UCSD-AML1 (cell line): ENCODE measurements around the gene MRPS14.
A peak's percentile ranks its signal among the peaks of the same experiment; 100 is the strongest.
"Not testable (repeated sequence)": the region's sequence is repeated elsewhere in the genome, so short reads cannot be mapped to it uniquely, and the experiment has no call there.

Experiments
- DNase-seq: peaks from one replicate; lab custom pipeline; 2025; ENCODE audit not compliant: unreplicated experiment; lab: John Stamatoyannopoulos, UW

The MRPS14 gene

DNA sequence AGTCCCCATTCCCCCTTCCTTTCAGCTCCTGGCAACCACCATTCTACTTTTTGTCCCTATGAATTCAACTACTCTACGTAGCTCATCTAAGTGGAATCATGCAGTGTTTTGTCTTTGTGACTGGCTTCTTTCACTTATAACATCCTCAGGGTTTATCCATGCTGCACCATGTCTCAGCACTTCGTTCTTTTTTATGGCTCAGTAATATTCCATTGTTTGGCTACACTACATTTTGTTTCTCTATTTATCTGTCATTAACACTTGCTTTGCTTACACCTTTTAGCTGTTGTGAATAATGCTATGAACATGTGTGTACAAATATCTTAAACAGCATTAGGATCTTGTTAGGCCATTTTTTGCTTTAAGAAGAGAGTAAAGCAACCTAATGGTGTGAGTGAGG lies 1.5 kb upstream of the MRPS14 start:
- no peak for DNase-seq

DNA sequence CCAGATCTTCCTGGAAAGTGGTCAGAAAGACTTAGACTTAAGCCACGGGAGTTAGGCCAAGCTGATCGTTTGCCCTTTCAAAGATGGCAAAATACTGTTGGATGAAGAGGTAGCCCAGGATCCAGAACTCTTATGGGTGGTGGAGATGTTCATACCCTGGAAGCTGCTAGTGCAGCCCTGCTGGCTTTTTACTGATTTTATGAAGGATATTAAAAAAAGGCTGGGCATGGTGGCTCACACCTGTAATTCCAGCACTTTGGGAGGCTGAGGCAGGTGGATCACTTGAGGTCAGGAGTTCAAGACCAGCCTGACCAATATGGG lies 657 bp upstream of the MRPS14 start:
- not testable (repeated sequence) for DNase-seq

DNA sequence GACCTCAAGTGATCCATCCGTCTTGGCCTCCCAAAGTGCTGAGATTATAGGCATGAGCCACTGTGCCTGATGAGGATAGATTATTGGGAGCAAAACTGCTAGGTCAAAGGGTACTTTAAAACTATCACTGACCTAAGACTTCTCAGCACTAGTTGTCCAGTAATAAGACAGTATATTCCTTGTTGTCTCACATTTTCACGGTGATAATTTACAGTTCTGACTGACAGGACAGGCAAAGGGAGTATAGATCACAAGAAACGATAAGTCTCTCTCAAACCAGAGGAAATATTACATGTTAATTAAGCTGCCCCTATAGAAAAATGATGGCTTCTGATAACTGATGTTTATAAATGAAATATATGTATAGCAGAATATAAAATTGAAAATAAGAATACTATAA lies 3.7 kb downstream of the MRPS14 start:
- DNase-seq, result no peak

GRCh38 chr1:175015243-175015642 lies 8.0 kb downstream of the MRPS14 start:
- DNase-seq, result no peak

- no peak for DNase-seq
These were observed 9.8 kb downstream of the MRPS14 start for GRCh38 chr1:175013445-175013844.

GRCh38 chr1:175009532-175009931 lies 13.7 kb downstream of the MRPS14 start:
- no peak for DNase-seq

- no peak for DNase-seq
These were observed 18.0 kb downstream of the MRPS14 start for GRCh38 chr1:175005085-175005783.

GRCh38 chr1:175003521-175003920 lies 19.7 kb downstream of the MRPS14 start:
- no peak for DNase-seq

GRCh38 chr1:175002910-175003517 lies 20.2 kb downstream of the MRPS14 start:
- DNase-seq, result no peak

DNA sequence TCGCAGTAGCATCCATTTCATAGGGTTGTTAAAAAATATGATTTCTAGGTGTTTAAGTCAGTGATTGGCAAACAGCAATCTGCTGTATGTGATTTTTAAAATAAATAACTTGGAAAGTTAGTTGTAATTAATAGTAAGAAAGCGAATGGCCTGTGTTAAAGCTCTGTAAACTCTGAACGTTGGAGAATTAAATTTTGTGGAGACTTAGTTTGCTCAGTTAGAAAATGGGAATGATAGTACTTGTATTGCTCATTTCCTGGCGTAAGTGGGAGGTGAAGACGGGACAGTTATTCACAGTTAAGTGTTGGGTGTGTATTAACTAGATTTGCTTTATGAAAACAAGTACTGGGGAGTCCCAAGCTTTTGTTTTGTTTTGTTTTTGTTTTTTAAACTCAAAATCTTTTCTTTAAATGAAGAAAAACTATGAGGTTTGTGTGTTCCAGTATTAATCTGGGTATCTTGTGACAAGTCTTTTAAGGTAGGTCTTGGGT lies 22.5 kb downstream of the MRPS14 start:
- DNase-seq, result no peak

DNA sequence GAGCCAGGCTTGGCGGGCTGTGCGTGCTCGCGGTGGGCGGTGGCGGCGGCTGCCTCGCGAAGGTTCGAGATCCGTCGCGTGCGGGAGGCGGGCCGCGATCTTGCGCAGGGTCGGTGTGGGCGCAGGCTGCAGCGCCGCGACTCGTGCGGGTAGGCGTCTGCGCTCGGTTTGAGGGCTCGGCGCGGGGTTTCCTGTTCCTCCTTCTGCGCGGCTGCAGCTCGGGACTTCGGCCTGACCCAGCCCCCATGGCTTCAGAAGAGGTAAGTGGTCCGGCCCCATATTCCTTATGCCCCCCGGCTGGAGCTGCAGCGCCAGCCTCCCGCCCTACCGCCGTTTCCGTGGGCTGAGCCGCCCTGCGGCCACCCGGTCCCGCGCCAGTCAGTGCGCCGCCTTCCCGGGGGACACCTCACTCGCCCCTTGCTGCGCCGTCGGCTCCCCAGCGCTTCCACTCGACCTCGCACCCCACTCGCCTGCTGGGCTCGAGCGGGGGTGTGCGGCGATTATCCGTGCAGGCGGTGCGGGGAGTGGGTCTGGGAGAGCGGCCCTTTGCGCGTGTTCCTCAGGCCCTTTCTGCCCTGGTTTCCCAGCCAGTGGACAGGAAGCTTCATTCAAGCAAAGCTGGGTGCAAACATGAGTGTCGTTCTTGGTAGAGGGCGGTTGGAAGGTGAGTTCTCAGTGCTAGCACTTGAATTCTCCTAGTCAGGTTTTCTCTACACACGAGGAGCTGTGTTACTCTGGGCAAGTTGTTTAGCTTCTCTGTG lies 23.1 kb downstream of the MRPS14 start, which contains the start of gene CACYBP:
TSS of gene CACYBP (plus strand) at position 12 of the 761 bp plus-strand sequence. CDS start at position 246, 234 bp downstream.
- DNase-seq, result no peak

DNA sequence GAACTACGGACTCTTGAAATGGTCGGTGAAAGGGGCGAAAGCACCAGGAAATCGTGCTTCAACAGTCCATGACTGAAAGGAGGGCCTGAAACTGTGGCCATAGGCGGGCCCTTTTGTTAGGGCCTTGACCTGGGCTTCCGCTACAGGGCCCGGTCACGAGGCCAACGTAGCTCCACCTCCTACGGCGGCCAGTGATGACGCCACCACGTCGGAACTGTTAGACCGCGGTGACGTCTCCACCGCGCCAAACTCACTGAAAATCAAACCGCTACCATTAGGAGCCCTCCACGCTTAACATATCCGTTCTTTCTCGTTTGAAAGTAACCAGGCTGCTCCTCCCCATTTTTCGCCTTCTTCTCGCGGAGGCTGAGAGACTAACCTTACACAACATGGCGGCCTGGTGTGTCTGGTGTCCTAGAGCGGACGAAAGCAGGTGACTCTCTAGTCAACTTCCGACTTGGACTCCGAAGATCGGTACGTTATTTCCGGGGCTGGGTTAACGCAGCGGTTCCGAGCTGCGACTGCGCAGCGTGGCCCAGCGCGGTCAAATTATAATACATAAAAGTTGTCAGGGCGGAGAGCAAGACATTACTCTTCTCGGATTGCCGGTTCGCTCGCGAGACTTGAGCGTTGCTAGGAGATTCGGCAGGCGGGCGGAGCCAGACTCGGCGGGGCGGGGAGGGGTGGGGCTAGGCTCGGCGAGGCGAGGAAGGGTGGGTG lies 23.8 kb downstream of the MRPS14 start:
- DNase-seq, result peak; percentile 97

- no peak for DNase-seq
These were observed 24.5 kb downstream of the MRPS14 start for GRCh38 chr1:174998569-174999215.

DNA sequence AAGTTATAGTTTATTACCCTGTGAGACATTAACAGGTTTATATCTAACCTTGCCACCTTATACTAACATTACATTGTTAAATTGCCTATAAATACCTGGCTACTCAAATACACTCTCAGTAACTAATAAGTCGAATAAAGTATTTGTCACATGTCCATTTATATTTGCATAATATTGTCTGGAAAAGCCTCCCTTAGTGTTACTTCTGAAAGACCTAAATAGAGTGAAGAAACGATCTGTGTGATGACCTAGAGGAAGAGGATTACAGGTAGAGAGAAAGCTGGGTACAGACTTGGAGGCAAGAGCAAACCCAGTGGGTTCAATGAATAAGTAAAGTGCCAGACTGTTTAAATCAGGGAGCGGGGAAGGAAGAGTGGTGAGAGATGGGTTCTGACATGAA lies 26.2 kb downstream of the MRPS14 start:
- no peak for DNase-seq

GRCh38 chr1:174996476-174996875 lies 26.7 kb downstream of the MRPS14 start:
- DNase-seq, result no peak

DNA sequence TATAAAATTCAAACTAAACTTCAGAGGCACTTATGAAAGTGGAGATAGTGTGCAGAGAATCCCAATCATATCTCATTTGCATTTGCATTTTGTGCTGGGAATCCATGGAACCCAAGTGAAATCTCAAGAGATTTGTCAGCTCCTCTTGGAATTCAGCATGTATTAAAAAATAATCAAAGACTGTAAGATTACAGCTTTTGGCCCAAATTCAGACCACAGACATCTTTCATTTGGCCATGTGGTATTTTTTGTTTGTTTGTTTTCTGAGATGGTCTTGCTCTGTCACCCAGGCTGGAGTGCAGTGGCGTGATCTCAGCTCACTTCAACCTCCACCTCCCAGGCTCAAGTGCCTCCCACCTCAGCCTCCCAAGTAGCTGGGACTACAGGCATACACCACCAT lies 27.3 kb downstream of the MRPS14 start:
- no peak for DNase-seq

DNA sequence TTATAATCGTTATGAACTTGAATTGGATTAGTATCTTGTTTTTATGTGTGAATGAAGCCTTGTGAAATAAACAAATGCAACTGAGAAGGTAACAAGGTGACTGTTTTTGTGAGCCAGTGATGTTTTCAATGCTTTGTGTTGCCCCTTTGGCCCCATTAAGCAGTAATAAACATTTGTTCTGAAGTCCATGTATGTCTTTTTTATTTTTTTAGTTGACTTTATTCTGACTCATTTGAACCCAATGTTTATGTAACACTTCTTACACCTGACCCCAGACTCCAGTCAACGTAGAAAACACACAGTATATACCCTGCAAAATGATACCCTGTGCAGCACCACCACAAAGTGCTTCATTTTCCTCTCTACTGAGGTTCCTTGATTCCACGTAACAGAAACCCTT lies 28.1 kb downstream of the MRPS14 start:
- no peak for DNase-seq

DNA sequence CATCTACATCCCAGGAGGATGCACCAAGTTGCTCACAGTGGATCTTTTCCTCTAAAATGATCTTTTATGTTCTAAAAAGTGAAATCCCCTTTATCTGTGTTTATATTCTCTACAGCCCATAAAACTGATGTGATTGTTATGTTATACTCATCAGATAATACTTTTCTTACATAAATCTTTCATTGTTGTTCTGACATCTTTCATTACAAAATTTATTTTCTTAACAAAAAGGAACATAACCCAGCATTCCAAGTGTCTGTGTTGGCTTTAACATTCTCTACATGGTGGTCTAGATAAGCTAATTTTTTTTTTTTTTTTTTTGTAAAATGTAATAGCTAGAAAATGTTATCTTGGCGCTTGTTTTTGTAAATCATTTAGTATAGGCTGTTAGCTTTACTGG lies 31.8 kb downstream of the MRPS14 start:
- DNase-seq, result no peak

DNA sequence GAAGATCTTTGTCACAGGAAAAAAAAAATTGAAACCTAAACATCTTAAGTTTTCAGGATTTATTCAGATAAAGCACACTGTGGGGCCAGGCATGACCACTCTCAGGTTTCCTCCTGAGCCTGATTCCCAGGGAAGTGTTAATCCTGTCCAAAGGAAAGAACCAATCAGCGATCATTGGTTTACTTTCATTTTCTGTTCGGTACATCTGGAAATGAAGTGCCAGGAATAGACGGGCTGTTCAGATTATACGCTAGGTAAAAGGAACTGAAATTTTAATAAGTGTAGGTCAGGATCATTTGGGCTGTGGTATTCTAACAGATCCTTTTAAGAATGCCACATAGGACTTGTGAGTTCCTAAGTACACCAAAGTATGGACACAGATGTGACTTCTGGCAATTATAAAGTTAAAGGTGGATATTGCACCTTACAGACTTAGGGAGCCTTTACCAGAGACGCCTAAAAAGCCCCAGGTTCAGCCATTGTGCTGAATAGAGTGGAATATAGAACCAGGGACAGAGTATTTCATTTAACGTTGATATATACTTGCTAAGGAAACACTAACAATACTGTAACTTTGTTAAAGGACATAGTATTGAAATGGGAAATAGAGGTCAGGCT lies 32.7 kb downstream of the MRPS14 start:
- DNase-seq, result no peak

- no peak for DNase-seq
These were observed 33.5 kb downstream of the MRPS14 start for GRCh38 chr1:174989536-174990220.
